PC-9 (cell line): ENCODE data around the gene HBQ1. TPM values are rescaled to one million over a fixed set of nuclear protein-coding genes. Genes with fewer than 3 reads are reported as not detected.

Experiments used
- BruUV-seq: library from RNA; stranded (reverse); fragments of 400-500 nt; replicated peaks from 2 replicates; lab custom pipeline; 2021; lab: Mats Ljungman, UMichigan
- CTCF ChIA-PET: fragments of 300-600 bp; sonication (Branson Sonifier 250); formaldehyde crosslinking; loops from one replicate; lab custom pipeline; 2022; ENCODE audit warnings: antibody characterized with exemption; lab: Charles Lee
- POLR2A ChIA-PET: fragments of 300-600 bp; sonication (Branson Sonifier 250); formaldehyde crosslinking; loops from one replicate; lab custom pipeline; 2022; ENCODE audit warnings: antibody characterized with exemption; ENCODE audit not compliant: unreplicated experiment; lab: Charles Lee
- DNase-seq, 2 experiments: peaks; one replicate each; pipeline versions ENCODE4 v3.0.0 to v3.0.0-alpha.2; 2015 to 2022; ENCODE audit warnings: mixed read lengths in 1 of 2
- H2AFZ ChIP-seq: fragments of 200-600 bp; sonication (generic); 2 replicates; pipeline ENCODE4 v1.8.1; 2017; ENCODE audit warnings: antibody characterized with exemption
- H3F3A ChIP-seq: fragments of 200-600 bp; sonication (generic); 2 replicates; pipeline ENCODE4 v1.8.1; 2017; ENCODE audit warnings: antibody characterized with exemption, mild to moderate bottlenecking, low read depth; ENCODE audit not compliant: insufficient read depth
- H3K27ac ChIP-seq: fragments of 200-600 bp; sonication (generic); 2 replicates; pipeline ENCODE4 v1.6.1; 2016; ENCODE audit warnings: mixed run types
- H3K27me3 ChIP-seq: fragments of 200-600 bp; sonication (generic); 2 replicates; pipeline ENCODE4 v1.6.1; 2016; ENCODE audit warnings: low read depth, mixed run types; ENCODE audit not compliant: insufficient read depth
- H3K36me3 ChIP-seq: fragments of 200-600 bp; sonication (generic); 2 replicates; pipeline ENCODE4 v1.6.1; 2016; ENCODE audit warnings: low read depth, mixed run types
- H3K4me1 ChIP-seq: fragments of 200-600 bp; sonication (generic); replicated peaks from 2 replicates; pipeline ENCODE4 v1.6.1; 2016; ENCODE audit warnings: mixed run types; ENCODE audit not compliant: insufficient read depth
- H3K4me2 ChIP-seq: fragments of 200-600 bp; sonication (generic); 2 replicates; pipeline ENCODE4 v1.6.1; 2017; ENCODE audit warnings: mixed run types
- H3K4me3 ChIP-seq: fragments of 200-600 bp; sonication (generic); 2 replicates; pipeline ENCODE4 v1.6.1; 2016; ENCODE audit warnings: mixed run types
- H3K79me2 ChIP-seq: fragments of 200-600 bp; sonication (generic); 2 replicates; pipeline ENCODE4 v1.6.1; 2017; ENCODE audit warnings: low read depth, mixed run types
- H3K9me2 ChIP-seq: fragments of 200-600 bp; sonication (generic); 2 replicates; pipeline ENCODE4 v1.8.1; 2017; ENCODE audit warnings: mild to moderate bottlenecking; ENCODE audit not compliant: insufficient read depth
- H3K9me3 ChIP-seq: fragments of 200-600 bp; sonication (generic); 2 replicates; pipeline ENCODE4 v1.8.1; 2016; ENCODE audit warnings: low read depth; ENCODE audit not compliant: insufficient read depth
- H4K20me1 ChIP-seq: fragments of 200-600 bp; sonication (generic); 2 replicates; pipeline ENCODE4 v1.8.1; 2017; ENCODE audit not compliant: insufficient read depth
- CTCF ChIP-seq: fragments of 200-600 bp; sonication (generic); conservative IDR thresholded peaks from 2 replicates; pipeline ENCODE4 v1.6.1; 2017; ENCODE audit warnings: mixed run types, antibody characterized with exemption, mild to moderate bottlenecking, moderate library complexity
- EZH2 ChIP-seq: fragments of 200-600 bp; sonication (generic); IDR thresholded peaks from 2 replicates; pipeline ENCODE4 v1.8.0; 2017; ENCODE audit warnings: antibody characterized with exemption, low read depth
- intact Hi-C: fragments of 100-400 bp; cut with micrococcal nuclease; formaldehyde crosslinking; loops from one replicate; pipeline ENCODE4 v1.10.0; 2022; ENCODE audit not compliant: unreplicated experiment
- total RNA-seq: library from RNA; stranded (reverse); gene quantifications from 2 replicates; pipeline ENCODE4 v1.2.3, GENCODE V29; 2021

HBQ1 gene
- total RNA-seq, 1 experiment from 2014 or later: not detected

GRCh38 chr16:164827-165538 lies 15.3 kb upstream of the HBQ1 start:
- Histone ChIP-seq H3K9me3 (no peaks in the 10 kb centered on the region), H4K20me1 (no peaks in the 10 kb centered on the region), H3K36me3 (no peaks in the 10 kb centered on the region), H3K9me2 (no peaks in the 10 kb centered on the region), H3K27me3 (peaks cover 14% of the 10 kb centered on the region), H3K79me2 (no peaks in the 10 kb centered on the region), H3K4me3 (no peak overlapping the region), H3K27ac (no peak overlapping the region), H3K4me2 (no peak overlapping the region), H3F3A (peaks cover 6% of the 10 kb centered on the region; the same call in 1 of the 2 replicates), H3K4me1 (no peaks in the 10 kb centered on the region), H2AFZ (no peak overlapping the region)
- TF ChIP-seq CTCF (no peak), EZH2 (no peak)
- BruUV-seq: no TSS peak
- no peak for DNase-seq
- intact Hi-C loops: no loop called here
- ChIA-PET CTCF (no interaction called here), POLR2A (no interaction called here)

- Histone ChIP-seq H3K79me2 (no peaks in the 10 kb centered on the region), H3K27ac (no peak within 1 kb of the TSS)
Observed at GRCh38 chr16:165539-166374, 14.5 kb upstream of the HBQ1 start, which contains the start of gene HBM. HBM (plus strand) TSS chr16:165978; CDS start chr16:165998, 20 bp downstream.

More at GRCh38 chr16:165539-166374, 14.5 kb upstream of the HBQ1 start, which contains the start of gene HBM:
- Histone ChIP-seq H2AFZ (no peak within 1 kb of the TSS), H3K4me3 (no peak within 1 kb of the TSS), H3K4me2 (no peak within 1 kb of the TSS), H3K27me3 (peaks cover 17% of the 10 kb centered on the region), H3K4me1 (no peaks in the 10 kb centered on the region), H3F3A (peaks cover 6% of the 10 kb centered on the region; the same call in 1 of the 2 replicates), H4K20me1 (no peaks in the 10 kb centered on the region), H3K9me3 (no peaks in the 10 kb centered on the region), H3K9me2 (no peaks in the 10 kb centered on the region), H3K36me3 (no peaks in the 10 kb centered on the region)
- ChIA-PET POLR2A (no interaction called here), CTCF (no interaction called here)
- BruUV-seq: no TSS peak
- DNase-seq: no peak
- TF ChIP-seq EZH2 (no peak), CTCF (no peak)
- intact Hi-C loops: no loop called here
